Dermis blood vessel endothelial cell (primary cell): ENCODE measurements around the gene DYNLL1. TPM values are rescaled to one million over a fixed set of nuclear protein-coding genes. Genes with fewer than 3 reads are reported as not detected.
A peak's percentile ranks its signal among the peaks of the same experiment; 100 is the strongest.
"Not testable (repeated sequence)": the region's sequence is repeated elsewhere in the genome, so short reads cannot be mapped to it uniquely, and the experiment has no call there.

Experiments
- DNase-seq: peaks from one replicate; pipeline ENCODE4 v3.0.0; 2010
- total RNA-seq: library from RNA; depleted of rRNA; stranded (reverse); fragments of >200 nt; gene quantifications from 2 replicates; pipeline ENCODE4 v1.2.3, GENCODE V29; 2014

The DYNLL1 gene
- 265 and 287 TPM in 2 replicates for total RNA-seq

DNA sequence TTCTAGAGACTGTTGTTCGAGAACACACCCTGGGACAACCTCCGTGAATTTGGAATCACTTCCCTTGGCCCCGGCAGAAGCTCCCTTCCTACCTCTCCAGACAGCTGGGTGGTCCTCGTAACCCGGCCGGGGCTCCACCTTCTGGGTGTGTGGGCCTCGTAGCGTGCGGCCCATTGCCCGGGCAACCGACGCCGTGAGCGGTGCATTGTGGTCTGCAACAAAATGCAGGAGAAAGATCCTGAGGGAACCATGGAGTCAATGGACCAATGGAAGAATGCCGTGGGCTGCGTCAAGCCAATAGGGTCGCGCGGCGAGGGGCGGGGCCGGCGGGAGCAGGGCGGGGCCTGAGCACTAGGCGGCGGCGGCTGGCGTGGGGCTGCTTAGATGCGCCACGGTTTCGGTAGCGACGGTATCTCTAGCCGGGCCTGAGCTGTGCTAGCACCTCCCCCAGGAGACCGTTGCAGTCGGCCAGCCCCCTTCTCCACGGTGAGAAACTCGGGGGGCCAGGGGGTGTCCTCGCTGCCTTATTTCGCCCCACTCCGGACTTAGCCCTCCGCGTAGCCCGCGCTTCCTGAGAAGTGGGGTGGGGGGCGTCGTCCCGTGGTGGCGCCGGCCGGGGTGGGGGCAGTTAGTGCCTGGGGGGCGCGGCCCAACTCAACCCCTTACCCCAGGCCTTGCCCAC lies at the start of gene DYNLL1:
Gene DYNLL1, plus strand, starts transcription at position 383 of the 682 bp plus-strand sequence. CDS start 309 bp downstream, outside the sequence.
- peak; percentile 97 for DNase-seq

DNA sequence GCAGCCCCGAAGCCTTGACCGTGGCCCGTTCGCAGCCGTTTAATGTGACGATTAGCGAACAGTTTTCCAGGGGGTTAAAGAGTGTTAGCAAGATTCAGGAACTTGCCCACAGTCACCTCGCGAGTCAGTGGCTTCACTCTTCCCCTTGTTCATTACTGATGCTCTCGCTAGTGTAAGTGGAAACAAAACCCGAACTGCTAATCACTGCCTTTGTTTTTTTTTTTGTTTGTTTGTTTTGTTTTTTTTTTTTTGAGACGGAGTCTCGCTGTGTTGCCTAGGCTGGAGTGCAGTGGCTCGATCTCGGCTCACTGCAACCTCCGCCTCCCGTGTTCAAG lies 49.1 kb upstream of the DYNLL1 start:
- DNase-seq, result not testable (repeated sequence)

DNA sequence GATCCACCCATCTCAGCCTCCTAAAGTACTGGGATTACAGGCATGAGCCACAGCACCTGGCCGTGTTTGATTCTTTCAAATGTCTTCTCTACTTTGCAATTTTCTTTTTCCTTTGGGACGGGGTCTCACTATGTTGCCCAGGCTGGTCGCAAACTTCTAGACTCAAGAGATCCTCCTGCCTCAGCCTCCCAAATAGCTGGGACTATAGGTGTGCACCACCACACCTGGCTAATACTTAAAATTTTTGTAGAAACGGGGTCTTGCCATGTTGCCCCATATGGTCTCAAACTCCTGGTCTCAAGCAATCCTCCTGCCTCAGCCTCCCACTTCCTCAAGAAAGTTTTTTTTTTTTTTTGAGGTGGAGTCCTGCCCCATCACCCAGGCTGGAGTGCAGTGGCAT lies 47.9 kb upstream of the DYNLL1 start:
- no peak for DNase-seq

DNA sequence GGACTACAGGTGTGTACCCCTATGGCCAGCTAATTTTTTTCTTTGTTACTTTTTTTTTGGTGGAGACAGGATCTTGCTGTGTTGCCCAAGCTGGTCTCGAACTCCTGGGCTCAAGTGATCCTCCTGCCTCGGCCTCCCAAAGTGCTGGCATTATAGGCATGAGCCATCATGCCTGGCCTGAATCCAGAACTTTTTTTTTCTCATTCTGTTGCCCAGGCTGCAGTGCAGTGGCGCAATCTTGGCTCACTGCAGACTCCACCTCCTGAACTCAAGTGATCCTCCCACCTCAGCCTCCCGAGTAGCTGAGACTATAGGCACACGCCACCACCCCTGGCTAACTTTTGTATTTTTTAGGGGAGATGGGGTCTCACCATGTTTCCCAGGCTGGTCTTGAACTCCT lies 43.4 kb upstream of the DYNLL1 start:
- not testable (repeated sequence) for DNase-seq

DNA sequence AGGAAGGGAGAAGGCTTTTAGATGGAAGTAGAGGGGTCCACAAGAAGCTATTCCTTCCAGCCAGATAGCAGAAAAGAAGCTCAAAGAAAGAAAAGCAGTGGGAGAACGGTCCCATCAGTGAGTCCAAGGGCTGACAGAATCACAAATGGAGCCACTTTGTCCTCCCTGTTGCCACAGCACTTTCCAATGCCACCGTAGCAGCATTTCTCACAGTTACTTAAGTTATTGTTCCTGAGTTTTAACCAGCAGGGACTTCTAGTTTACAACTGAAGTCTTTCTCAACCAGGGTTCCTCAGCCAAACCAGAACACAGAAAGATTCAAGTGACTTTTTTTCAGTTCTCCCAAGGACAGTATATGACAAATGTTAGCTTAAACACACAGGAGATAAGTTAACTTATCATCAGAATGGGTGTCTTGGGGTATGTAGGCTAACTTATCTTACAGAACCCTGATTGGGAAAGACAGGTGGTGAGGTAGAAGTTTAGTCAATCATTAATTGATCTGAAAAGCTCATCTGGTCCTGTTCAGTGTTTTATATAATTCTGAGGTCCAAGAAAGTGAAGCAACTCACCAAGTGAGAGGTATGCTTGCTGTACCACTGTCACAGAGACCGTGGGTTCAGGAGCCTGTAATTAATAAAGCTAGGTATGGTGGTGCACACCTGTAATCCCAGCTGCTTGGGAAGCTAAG lies 42.7 kb upstream of the DYNLL1 start:
- no peak for DNase-seq

DNA sequence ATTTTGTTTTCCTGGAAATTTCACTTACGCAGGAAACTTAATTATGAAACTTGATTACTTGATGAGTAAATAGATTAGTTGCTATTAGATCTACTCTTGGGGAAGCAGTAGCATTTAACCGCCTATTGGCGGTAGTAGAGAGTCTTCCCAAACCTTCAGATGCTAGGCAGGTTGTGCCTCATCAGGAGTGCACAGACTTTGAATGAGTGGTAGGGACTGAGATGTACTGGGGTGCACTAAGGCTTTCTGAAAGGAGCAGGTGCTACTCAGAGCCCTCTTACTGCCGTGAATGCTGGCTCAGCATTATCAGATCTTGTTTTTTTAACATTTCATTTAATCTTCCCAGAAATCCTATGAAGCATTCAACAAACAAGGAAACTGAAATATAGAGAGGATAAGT lies 41.9 kb upstream of the DYNLL1 start:
- DNase-seq, result peak; percentile 49

DNA sequence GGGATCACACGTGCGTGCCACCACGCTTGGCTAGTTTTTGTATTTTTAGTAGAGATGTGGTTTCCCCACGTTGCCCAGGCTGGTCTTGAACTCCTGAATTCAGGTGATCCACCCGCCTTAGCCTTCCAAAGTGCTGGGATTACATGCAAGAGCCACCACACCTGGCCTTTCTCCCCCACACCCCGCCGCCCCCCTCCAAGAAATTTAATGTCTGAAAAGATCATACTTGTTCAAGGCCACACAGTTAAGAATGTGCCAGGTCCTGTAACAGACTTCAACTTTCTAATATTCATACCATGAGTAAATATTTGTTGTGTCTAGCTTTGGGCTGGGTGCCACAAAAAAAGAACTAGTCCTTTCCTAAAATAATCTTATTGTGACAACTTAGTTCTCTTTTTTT lies 40.6 kb upstream of the DYNLL1 start:
- DNase-seq, result no peak

DNA sequence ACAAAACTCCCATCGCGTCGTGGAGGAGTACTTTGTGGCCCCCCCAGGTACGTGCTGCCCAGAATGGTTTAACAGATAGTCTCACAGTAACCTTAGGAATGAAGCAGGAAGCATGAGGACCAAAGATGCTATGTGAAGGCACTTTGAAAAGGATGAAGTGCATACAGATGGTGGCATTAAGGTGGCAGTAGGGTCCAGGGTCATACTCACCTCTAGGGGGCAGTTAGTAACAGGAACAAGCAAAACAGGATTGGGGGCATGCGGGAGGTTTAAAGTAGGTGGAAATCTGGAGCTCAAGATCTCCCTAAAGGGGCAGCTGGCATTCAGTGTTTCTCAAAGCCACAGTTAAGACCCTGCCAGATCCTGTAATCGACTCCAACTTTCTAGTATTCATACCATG lies 38.8 kb upstream of the DYNLL1 start:
- peak; percentile 40 for DNase-seq

DNA sequence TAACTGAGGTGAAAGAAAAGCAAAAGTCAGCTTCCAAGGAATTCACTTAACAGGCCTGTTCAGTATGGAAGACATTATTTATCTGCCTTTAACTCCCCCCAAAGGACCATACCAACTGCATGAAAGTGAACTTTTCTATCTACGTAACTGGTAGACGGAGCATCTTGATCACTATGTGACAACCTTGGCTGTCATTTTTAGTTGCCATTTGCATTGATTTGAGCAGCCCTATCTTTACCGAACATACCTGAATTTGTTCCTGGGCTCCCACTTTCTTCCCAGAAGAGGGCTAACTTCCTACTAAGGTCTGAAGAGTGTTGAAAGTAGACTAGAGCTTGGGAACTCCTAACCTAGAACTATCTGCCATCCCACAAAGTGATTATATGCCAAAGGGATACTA lies 35.8 kb upstream of the DYNLL1 start:
- no peak for DNase-seq

DNA sequence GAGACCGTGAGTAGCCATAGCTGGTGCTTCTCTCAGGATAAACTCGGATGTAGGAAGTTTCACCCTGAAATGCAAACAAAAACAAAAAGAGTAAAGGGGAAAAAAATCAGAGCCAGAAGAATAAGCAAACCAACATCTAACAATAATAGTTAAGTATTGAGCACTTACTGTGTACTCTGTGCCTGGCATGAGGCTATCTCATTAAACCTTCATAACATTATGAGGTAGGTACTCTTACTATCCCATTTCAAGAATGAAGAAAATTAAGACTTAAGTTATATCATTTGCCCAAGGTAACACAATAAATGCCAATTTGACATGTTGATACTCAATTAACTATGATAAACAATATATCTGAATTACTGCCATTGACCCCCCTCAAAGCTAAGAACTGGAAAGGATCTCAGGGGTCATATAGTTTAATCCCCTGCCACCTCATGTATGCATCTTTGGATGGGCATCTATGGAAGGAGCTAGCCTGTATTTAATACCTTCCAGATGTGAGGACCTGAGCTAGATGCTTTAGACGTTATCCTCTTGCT lies 33.7 kb upstream of the DYNLL1 start:
- DNase-seq, result no peak

DNA sequence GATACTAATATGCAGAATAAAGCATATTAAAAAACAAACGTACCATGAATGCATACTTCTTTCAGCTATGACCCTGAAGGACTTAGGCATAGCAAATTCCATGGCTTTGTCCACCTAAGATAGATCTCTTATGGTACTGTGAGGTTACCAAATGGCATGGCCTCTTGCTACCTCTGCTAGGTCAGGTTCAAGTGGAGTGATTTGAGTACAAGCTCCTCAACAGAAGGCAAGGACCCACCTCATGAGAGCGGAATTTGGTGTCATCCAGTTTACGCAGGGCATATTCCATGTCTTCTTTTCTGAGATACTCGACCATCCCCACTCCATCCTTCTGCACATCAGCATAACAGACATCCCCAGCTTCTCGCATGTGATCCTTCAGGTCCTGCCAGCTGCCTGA lies 32.2 kb upstream of the DYNLL1 start:
- DNase-seq, result no peak

DNA sequence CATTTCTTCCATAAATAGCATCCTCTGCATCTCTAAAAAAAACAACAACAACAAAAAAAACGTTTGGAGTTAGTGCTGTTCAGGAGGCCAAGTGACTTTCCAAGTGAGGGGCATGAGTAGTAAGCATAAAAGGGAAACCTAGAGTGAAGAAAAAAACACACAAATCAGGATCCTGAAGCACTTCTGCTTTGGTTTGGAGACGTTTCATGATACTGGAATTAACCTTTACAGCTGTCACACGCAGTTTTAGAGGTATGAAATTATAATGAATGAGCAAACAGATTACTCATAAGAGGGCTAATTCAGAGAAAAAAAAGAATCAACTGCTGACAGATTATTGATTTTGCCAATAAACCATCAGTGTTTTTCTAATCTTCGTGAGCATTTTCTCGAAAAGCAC lies 30.2 kb upstream of the DYNLL1 start:
- no peak for DNase-seq

DNA sequence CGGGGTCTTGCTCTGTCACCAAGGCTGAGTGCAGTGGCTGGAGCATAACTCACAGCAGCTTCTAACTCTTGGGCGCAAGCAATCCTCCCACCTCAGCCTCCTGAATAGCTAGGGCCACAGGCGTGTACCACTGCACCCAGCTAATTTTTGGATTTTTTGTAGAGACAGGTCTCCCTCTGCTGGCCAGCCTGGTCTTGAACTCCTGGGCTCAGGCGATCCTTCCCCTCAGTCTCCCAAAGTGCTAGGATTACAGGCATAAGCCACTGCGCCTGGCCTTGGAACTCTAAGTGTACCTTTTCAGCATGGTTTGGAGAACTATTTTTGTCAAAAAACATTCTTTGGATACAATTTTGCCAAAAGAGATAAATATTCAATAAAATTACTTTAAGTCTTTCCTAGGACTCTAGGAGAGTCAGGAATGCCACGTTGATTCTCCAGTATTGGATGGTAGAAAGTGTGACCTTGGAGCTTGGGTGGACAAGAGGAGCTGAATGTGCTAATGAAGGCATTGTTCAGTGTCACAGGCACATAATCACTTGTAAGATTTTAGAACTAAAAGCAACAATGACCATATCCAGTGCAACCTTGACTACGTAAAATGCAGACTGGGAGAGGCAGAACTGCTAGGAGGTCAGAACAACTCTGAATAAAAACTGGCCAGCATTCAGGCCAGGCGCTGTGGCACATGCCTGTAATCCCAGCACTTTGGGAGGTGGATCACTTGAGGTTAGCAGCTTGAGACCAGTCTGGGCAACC lies 29.2 kb upstream of the DYNLL1 start:
- peak; percentile 64 for DNase-seq

DNA sequence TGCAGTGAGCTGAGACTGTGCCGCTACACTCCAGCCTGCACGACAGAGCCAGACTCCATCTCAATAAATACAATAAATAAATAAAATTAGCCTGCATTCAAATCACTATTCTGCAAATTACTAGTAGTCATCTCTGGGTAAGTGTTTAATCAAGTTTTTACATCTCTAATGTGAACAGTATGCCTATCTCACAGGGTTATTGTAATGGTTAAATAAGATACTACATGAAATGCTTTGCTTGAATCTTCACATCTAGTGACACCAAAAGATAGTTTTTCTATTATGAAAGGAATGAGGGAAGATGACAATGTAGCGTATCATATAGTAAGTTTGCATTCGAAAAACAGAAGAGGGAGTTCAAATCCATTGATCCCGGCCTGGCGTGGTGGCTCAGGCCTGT lies 28.5 kb upstream of the DYNLL1 start:
- DNase-seq, result no peak

DNA sequence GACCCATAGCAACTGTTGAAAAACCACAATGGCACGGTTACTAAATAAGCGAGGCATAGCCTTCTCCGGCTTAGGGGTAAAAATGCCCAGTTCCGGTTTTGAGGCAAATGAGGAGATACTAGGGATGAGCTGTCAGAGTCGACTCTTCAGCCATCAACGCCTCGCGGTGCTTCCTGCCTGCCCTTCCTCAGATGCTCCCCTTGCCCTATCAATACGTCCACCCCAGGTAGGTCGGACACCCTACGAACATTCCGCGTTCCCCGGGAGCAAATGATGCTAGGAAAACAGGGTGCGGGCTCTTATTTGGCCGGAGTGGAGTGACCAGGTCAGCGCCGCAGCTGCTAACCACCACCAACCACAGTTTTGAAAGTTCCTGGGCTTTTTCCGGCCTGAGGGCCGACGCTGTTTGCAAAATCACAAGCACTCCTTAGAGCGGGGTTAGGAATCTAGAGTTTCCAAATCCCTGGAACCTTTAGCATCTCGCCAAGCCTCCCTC lies 27.5 kb upstream of the DYNLL1 start:
- peak; percentile 69 for DNase-seq

DNA sequence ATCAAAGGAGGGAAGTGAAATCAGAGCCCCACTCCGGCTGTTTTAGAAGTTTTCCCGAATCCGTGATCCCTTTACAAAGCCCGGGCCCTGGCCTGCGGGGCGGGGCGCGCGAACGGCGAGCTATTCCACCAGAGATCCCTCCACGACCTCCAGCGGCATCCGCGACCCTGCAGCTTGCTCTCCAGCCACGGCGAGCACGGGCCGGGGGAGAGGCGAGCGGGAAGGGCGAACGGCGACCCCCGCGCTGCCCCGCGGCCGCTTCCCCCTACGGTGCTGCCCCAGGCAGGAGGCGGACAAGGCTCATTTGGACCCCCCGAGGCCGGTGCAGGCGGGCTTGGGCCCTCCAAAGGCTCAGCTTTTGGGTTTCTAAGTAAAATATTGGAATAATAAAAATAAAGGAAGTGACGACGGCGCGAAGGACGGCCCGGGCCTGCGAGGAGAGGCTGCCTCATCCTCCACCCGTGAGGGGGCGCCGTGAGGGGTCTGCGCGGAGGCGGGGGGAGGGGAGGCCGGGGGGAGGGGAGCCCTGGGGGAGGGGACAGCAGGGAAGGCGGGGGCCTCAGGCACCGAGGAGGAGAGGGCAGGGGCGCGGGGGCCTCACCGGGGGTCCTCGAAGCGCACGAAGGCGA lies 27.0 kb upstream of the DYNLL1 start:
- DNase-seq, result peak; percentile 62

DNA sequence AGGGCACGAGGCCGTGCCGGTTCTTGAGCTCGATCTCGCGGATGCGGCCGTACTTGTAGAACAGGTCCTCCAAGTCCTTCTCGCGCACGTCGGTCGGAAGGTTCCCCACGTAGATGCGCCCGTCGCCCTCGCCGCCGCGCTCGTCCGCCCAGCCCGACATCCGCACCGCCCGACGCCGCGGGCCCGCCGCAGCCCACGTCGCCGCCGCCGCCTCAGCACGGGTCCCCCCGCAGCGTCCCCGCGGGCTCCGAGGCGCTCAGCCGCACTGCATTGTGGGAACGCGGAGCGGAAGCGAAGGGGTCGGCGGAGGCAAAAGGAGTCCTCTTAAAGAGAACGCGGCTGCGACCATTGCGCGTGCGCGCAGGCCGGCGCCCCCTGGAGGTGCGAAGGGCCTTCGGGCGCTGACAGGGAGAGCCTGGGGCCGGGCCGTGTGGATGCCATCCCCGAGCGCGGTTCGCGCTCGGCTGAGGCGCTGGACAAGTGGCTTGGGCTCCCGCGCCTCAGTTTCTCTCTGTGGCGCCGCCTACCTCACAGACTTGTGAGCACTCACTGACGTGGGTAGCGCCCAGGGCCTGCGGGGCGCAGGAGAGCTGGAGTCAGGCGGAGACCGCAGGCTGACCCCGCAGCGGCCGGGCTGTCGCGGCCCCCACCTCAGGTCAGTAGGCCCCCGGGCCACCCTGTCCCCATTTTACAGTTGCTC lies 26.3 kb upstream of the DYNLL1 start, which contains the start of gene SRSF9:
Gene SRSF9, minus strand, starts transcription at position 299 of the 700 bp plus-strand sequence. Its CDS starts 139 bp downstream, at position 160.
- peak; percentile 99 for DNase-seq

DNA sequence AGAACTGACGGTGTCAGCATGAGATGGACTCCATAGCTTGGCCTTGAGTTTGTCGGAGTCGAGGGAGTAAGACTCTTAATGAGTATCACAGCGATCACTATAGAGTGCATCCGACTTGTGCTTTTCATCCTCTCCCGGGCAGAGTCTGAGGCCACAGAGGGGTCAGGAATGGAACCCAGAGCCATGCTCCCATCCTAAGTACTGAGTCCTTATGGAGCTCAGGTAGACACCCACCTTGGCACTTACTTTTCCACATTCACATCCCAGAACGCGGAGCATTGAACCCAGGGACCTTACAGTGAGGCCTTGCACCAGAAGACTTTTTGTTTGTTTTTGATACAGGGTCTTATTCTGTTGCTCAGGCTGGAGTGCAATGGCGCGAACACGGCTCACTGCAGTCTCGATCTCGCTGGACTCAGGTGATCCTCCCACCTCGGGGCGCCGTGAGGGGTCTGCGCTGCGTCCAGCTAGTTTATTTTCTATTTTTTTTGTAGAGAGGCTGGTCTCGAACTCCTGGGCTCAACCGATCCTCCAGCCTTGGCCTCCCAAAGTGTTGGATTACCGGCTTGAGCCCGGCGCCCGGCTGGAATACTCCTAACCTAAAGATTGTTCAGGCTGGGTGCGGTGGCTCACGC lies 25.6 kb upstream of the DYNLL1 start:
- no peak for DNase-seq

DNA sequence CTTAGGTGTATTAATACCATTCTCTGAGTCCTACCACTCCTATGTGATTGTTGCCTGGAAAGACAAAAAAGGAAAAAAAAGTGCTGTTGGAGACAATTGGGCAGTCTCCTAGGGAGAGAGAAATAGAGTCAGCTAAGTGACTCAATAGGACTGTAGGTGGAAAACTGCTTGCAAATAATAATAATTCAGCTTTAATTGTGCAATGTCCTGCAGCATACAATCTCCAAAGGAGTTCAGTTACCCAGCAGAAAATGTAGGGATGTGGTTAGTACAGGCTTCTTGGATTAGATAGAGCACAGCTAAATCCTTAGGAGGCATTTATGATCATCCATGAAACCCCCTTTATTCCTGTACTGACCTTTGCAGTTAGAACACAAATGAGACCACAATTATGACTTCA lies 23.4 kb upstream of the DYNLL1 start:
- no peak for DNase-seq

DNA sequence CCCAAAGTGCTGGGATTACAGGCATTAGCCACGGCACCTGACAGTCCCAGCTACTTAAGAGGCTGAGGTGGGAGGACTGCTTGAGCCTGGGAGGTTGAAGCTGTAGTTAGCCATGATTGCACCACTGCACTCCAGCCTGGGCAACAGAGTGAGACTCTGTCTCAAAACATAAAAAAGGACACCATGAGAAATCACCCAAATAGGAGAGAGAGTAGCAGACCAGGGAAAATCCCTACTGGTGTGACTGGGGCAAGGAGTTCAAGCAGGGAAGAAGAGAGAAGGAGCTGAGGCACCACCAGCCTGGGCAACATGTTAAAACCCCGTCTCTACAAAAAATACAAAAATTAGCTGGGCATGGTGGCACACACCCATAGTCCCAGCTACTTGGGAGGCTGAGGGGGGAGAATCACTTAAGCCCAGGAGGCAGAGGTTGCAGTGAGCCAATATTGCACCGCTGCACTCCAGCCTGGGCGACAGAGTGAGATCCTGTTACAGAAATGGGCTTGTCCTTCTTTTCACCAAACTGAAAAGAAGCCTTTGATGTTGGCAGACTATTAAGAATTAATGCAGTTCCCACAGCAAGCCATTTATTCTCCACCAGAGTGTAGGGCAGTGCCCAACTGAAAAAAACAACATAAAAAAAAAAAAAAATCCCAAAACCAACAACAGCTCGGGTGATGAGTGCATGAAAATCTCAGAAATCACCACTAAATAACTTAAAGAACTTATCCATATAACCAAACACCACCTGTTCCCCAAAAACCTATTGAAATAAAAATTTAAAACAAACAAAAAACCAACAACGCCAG lies 21.9 kb upstream of the DYNLL1 start:
- no peak for DNase-seq

DNA sequence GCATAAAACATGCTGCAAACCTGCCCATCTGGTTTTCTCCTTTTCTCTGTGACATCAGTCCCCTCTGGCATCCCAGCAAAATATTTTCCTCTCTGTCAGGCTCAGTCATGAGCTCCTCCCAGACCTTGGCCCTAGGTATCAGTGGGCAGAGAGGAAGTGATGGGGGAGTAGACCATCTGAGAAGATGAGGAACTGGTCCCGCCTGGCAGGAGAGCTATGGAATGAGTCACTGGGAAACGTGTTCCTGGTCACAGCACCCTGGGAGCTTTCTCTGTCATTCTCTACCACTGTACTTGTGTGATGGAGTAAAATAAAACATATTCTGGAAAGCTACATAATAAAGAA lies 21.3 kb upstream of the DYNLL1 start:
- DNase-seq, result peak; percentile 74
